ENCODE results near the gene GPS1. TPM values are rescaled to one million over a fixed set of nuclear protein-coding genes. Genes with fewer than 3 reads are reported as not detected.
A peak's percentile ranks its signal among the peaks of the same experiment; 100 is the strongest.

Gene GPS1
- total RNA-seq, 1 experiment from 2014 or later: 181 TPM

GRCh38 chr17:82050152-82050760 lies 1.4 kb upstream of the GPS1 start:
- H3K27me3 Mint-ChIP-seq (ENCODE audit: low read depth): no peaks in the 10 kb centered on the region
- no peaks in the 10 kb centered on the region for H3K9me3 Mint-ChIP-seq
- peak overlapping the region; percentile 89 for H3K4me3 Mint-ChIP-seq
- peak overlapping the region; percentile 79 for H3K27ac Mint-ChIP-seq
- ChIA-PET CTCF (interaction anchor here (1.5 to 5.8 kb wide), 4 partner anchors 12 to 48 kb away, joined by 3 to 31 read pairs (median 10); partner anchors contain the start of genes DCXR, FASN, LRRC45 and RAC3), POLR2A (no interaction called here)
- DNase-seq (ENCODE audit: low spot score) (no peak), ATAC-seq (no peak)
- TF ChIP-seq KAT7 (CRISPR knock-in tag; IDR thresholded peaks at IDR 0.05; ENCODE audit: borderline replicate concordance) (no peak), ETV6 (CRISPR knock-in tag; IDR thresholded peaks at IDR 0.05) (no peak), ZNF263 (CRISPR knock-in tag; IDR thresholded peaks at IDR 0.05; ENCODE audit: low read depth) (no peak), ZNF232 (CRISPR knock-in tag; IDR thresholded peaks at IDR 0.05) (no peak)
- TF ChIP-seq, protein P1, sequence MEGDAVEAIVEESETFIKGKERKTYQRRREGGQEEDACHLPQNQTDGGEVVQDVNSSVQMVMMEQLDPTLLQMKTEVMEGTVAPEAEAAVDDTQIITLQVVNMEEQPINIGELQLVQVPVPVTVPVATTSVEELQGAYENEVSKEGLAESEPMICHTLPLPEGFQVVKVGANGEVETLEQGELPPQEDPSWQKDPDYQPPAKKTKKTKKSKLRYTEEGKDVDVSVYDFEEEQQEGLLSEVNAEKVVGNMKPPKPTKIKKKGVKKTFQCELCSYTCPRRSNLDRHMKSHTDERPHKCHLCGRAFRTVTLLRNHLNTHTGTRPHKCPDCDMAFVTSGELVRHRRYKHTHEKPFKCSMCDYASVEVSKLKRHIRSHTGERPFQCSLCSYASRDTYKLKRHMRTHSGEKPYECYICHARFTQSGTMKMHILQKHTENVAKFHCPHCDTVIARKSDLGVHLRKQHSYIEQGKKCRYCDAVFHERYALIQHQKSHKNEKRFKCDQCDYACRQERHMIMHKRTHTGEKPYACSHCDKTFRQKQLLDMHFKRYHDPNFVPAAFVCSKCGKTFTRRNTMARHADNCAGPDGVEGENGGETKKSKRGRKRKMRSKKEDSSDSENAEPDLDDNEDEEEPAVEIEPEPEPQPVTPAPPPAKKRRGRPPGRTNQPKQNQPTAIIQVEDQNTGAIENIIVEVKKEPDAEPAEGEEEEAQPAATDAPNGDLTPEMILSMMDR (IDR thresholded peaks at IDR 0.05): no peak
- peaks cover 4% of the 10 kb centered on the region for H3K4me1 Mint-ChIP-seq
- peaks cover 14% of the 10 kb centered on the region for H3K36me3 Mint-ChIP-seq

GRCh38 chr17:82050761-82051641 lies 697 bp upstream of the GPS1 start:
- peaks cover 4% of the 10 kb centered on the region for H3K4me1 Mint-ChIP-seq
- ATAC-seq (peak; percentile 18), DNase-seq (ENCODE audit: low spot score) (no peak)
- H3K27me3 Mint-ChIP-seq (ENCODE audit: low read depth): no peaks in the 10 kb centered on the region
- POLR2A ChIA-PET: interaction anchor here (1.8 kb wide), 1 partner anchor 14 kb away, joined by 6 read pairs; the partner anchor contains the start of gene DCXR
- peak overlapping the region; percentile 89 for H3K4me3 Mint-ChIP-seq
- peaks cover 15% of the 10 kb centered on the region for H3K36me3 Mint-ChIP-seq
- CTCF ChIA-PET: interaction anchor here (0.5 to 5.8 kb wide), 5 partner anchors 13 to 51 kb away, joined by 3 to 31 read pairs (median 3); partner anchors contain the start of genes DCXR, FASN, LRRC45 and RAC3
- TF ChIP-seq FOXP1 (CRISPR knock-in tag; IDR thresholded peaks at IDR 0.05; ENCODE audit: borderline replicate concordance): peak; percentile 42; the same call in 1 of the 2 replicates
- TF ChIP-seq, protein P2, sequence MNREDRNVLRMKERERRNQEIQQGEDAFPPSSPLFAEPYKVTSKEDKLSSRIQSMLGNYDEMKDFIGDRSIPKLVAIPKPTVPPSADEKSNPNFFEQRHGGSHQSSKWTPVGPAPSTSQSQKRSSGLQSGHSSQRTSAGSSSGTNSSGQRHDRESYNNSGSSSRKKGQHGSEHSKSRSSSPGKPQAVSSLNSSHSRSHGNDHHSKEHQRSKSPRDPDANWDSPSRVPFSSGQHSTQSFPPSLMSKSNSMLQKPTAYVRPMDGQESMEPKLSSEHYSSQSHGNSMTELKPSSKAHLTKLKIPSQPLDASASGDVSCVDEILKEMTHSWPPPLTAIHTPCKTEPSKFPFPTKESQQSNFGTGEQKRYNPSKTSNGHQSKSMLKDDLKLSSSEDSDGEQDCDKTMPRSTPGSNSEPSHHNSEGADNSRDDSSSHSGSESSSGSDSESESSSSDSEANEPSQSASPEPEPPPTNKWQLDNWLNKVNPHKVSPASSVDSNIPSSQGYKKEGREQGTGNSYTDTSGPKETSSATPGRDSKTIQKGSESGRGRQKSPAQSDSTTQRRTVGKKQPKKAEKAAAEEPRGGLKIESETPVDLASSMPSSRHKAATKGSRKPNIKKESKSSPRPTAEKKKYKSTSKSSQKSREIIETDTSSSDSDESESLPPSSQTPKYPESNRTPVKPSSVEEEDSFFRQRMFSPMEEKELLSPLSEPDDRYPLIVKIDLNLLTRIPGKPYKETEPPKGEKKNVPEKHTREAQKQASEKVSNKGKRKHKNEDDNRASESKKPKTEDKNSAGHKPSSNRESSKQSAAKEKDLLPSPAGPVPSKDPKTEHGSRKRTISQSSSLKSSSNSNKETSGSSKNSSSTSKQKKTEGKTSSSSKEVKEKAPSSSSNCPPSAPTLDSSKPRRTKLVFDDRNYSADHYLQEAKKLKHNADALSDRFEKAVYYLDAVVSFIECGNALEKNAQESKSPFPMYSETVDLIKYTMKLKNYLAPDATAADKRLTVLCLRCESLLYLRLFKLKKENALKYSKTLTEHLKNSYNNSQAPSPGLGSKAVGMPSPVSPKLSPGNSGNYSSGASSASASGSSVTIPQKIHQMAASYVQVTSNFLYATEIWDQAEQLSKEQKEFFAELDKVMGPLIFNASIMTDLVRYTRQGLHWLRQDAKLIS (CRISPR knock-in tag; IDR thresholded peaks at IDR 0.05; ENCODE audit: borderline replicate concordance): no peak
- H3K9me3 Mint-ChIP-seq: no peaks in the 10 kb centered on the region
- H3K27ac Mint-ChIP-seq: peak overlapping the region; percentile 79

DNA sequence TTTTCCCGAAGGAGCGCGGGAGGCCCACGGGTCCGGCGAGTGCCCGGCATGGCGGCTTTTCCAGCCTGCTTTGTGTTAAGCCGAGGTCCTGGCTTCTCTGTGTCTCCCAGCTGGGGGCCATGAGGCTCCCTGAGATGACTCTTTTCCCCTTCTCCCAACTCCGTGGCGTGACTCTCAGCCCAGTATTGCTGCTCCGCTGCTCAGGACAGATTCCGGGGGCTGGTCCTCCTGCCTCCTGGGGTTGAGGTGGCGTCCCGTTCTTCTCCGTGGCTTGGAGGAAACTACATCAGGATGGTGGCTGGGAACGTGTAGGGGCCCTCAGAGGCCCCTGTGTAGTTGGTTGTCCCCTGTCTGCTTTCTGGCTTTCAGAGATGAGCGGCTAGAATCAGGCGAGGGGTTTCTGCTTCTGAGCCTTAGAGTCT lies 951 bp downstream of the GPS1 start:
- no peak for ATAC-seq
- CTCF ChIA-PET: interaction anchor here (0.9 to 5.8 kb wide), 3 partner anchors 15 to 33 kb away, joined by 3 to 31 read pairs (median 18); partner anchors contain the start of genes DCXR and RAC3
- no peak for DNase-seq (ENCODE audit: low spot score)
- no peaks in the 10 kb centered on the region for H3K27me3 Mint-ChIP-seq (ENCODE audit: low read depth)
- H3K36me3 Mint-ChIP-seq: peaks cover 7% of the 10 kb centered on the region; the same call in 1 of the 2 replicates
- TF ChIP-seq CREB1 (CRISPR knock-in tag; IDR thresholded peaks at IDR 0.05): no peak
- TF ChIP-seq, protein P3, sequence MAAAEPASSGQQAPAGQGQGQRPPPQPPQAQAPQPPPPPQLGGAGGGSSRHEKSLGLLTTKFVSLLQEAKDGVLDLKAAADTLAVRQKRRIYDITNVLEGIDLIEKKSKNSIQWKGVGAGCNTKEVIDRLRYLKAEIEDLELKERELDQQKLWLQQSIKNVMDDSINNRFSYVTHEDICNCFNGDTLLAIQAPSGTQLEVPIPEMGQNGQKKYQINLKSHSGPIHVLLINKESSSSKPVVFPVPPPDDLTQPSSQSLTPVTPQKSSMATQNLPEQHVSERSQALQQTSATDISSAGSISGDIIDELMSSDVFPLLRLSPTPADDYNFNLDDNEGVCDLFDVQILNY (CRISPR knock-in tag; IDR thresholded peaks at IDR 0.05): no peak
- peak overlapping the region; percentile 84 for H3K4me3 Mint-ChIP-seq
- peaks cover 4% of the 10 kb centered on the region for H3K4me1 Mint-ChIP-seq
- POLR2A ChIA-PET: interaction anchor here (0.5 to 1.8 kb wide), 3 partner anchors 15 to 342 kb away, joined by 4 to 6 read pairs (median 5); partner anchors contain the start of gene DCXR
- H3K27ac Mint-ChIP-seq: no peak overlapping the region
- no peaks in the 10 kb centered on the region for H3K9me3 Mint-ChIP-seq
